ENCODE measurements around the gene BMPR2.
A peak's percentile ranks its signal among the peaks of the same experiment; 100 is the strongest.
"Not testable (repeated sequence)": the region's sequence is repeated elsewhere in the genome, so short reads cannot be mapped to it uniquely, and the experiment has no call there.

The BMPR2 gene

DNA sequence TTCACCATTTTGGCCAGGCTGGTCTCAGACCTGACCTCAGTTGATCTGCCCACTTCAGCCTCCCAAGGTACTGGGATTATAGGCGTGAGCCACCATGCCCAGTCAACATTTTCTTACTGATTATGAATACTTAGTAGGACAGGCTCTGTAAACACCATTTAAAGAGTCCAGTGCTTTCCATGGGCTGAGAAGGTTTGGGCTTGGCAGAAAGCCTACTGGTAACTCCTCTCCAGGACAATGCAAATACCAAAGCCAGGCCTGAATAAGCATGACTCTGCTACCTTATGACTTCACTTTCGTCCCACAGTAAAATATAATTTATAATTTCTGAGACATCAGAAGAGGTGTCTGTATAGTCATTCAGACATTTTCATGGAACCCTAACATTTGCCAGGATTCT, 198.4 kb downstream of the BMPR2 start:
- H4K8ac ChIP-seq (ENCODE audit: low read depth, low read length): no peak overlapping the region
- no peak overlapping the region for H3K18ac ChIP-seq (ENCODE audit: low read length)
- H3K23ac ChIP-seq (ENCODE audit: low read length): no peak overlapping the region
- H3K27me3 ChIP-seq (ENCODE audit: insufficient read depth, low read length, poor library complexity): no peaks in the 10 kb centered on the region
- WGBS (ENCODE audit: extremely low coverage, insufficient coverage, low lambda C conversion rate): no CpG with 5 or more reads among the region's 2 CpGs
- no peak overlapping the region for H2BK15ac ChIP-seq (replicated peaks; ENCODE audit: low read depth)
- H3K79me2 ChIP-seq (ENCODE audit: control insufficient read depth, insufficient read depth, low read length): no peaks in the 10 kb centered on the region
- no peaks in the 10 kb centered on the region for H3K79me1 ChIP-seq (ENCODE audit: low read length)
- H3K4me1 ChIP-seq (ENCODE audit: control insufficient read depth, low read depth, low read length): no peaks in the 10 kb centered on the region
- no peak overlapping the region for H3K9ac ChIP-seq (ENCODE audit: low read length)
- no peak overlapping the region for H2BK5ac ChIP-seq (ENCODE audit: low read length)
- H3K4ac ChIP-seq (ENCODE audit: low read depth, low read length): no peak overlapping the region
- H3K36me3 ChIP-seq (ENCODE audit: control insufficient read depth, insufficient read depth, low read length): no peaks in the 10 kb centered on the region
- DNase-seq: no peak
- H3K4me2 ChIP-seq (ENCODE audit: low read length): no peak overlapping the region
- no peak overlapping the region for H2AK5ac ChIP-seq (ENCODE audit: low read length)
- H3K56ac ChIP-seq (ENCODE audit: low read length): no peak overlapping the region
- no peak overlapping the region for H3K27ac ChIP-seq (ENCODE audit: low read depth, low read length)
- H2BK120ac ChIP-seq (ENCODE audit: low read depth, low read length): no peak overlapping the region
- no peak overlapping the region for H4K5ac ChIP-seq (ENCODE audit: low read length)
- H3K4me3 ChIP-seq (ENCODE audit: low read length): no peak overlapping the region

DNA sequence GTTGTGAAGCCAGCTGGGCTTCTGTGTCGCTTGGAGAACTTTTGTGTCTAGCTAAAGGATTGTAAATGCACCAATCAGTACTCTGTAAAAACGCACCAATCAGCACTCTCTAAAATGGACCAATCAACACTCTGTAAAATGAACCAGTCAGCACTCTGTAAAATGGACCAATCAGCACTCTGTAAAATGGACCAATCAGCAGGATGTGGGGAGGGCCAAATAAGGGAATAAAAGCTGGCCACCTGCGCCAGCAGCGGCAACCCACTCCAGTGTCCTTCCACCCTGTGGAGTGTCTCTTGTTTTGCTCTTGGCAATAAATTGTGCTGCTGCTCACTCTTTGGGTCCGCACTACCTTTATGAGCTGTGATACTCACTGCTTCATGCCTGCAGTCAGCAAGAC, 199.1 kb downstream of the BMPR2 start:
- H3K27me3 ChIP-seq (ENCODE audit: insufficient read depth, low read length, poor library complexity); H3K79me1 ChIP-seq (ENCODE audit: low read length); H4K8ac ChIP-seq (ENCODE audit: low read depth, low read length); H3K56ac ChIP-seq (ENCODE audit: low read length); H3K4ac ChIP-seq (ENCODE audit: low read depth, low read length); H3K9ac ChIP-seq (ENCODE audit: low read length); H2BK120ac ChIP-seq (ENCODE audit: low read depth, low read length); H2BK15ac ChIP-seq (replicated peaks; ENCODE audit: low read depth); H3K79me2 ChIP-seq (ENCODE audit: control insufficient read depth, insufficient read depth, low read length); H3K36me3 ChIP-seq (ENCODE audit: control insufficient read depth, insufficient read depth, low read length); H3K4me3 ChIP-seq (ENCODE audit: low read length); H2AK5ac ChIP-seq (ENCODE audit: low read length); H3K23ac ChIP-seq (ENCODE audit: low read length); H4K5ac ChIP-seq (ENCODE audit: low read length); H2BK5ac ChIP-seq (ENCODE audit: low read length); H3K4me2 ChIP-seq (ENCODE audit: low read length); H3K4me1 ChIP-seq (ENCODE audit: control insufficient read depth, low read depth, low read length); H3K27ac ChIP-seq (ENCODE audit: low read depth, low read length); H3K18ac ChIP-seq (ENCODE audit: low read length): not testable (repeated sequence)
- peak; percentile 6 for DNase-seq
- no CpG with 5 or more reads among the region's 5 CpGs for WGBS (ENCODE audit: extremely low coverage, insufficient coverage, low lambda C conversion rate)

GRCh38 chr2:202577250-202578183, 201.4 kb downstream of the BMPR2 start:
- Histone ChIP-seq H3K27ac (ENCODE audit: low read depth, low read length) (no peak overlapping the region), H3K56ac (ENCODE audit: low read length) (no peak overlapping the region), H2AK5ac (ENCODE audit: low read length) (no peak overlapping the region), H3K4me1 (ENCODE audit: control insufficient read depth, low read depth, low read length) (no peaks in the 10 kb centered on the region), H3K79me1 (ENCODE audit: low read length) (no peaks in the 10 kb centered on the region), H4K8ac (ENCODE audit: low read depth, low read length) (no peak overlapping the region), H4K5ac (ENCODE audit: low read length) (no peak overlapping the region), H3K9ac (ENCODE audit: low read length) (no peak overlapping the region), H2BK5ac (ENCODE audit: low read length) (no peak overlapping the region), H3K4me3 (ENCODE audit: low read length) (no peak overlapping the region), H3K79me2 (ENCODE audit: control insufficient read depth, insufficient read depth, low read length) (no peaks in the 10 kb centered on the region), H3K36me3 (ENCODE audit: control insufficient read depth, insufficient read depth, low read length) (no peaks in the 10 kb centered on the region), H2BK15ac (replicated peaks; ENCODE audit: low read depth) (no peak overlapping the region), H2BK120ac (ENCODE audit: low read depth, low read length) (no peak overlapping the region), H3K27me3 (ENCODE audit: insufficient read depth, low read length, poor library complexity) (no peaks in the 10 kb centered on the region), H3K23ac (ENCODE audit: low read length) (no peak overlapping the region), H3K4me2 (ENCODE audit: low read length) (no peak overlapping the region), H3K18ac (ENCODE audit: low read length) (no peak overlapping the region), H3K4ac (ENCODE audit: low read depth, low read length) (no peak overlapping the region)
- DNase-seq: no peak
- WGBS (ENCODE audit: extremely low coverage, insufficient coverage, low lambda C conversion rate): no CpG with 5 or more reads among the region's 10 CpGs

GRCh38 chr2:202582846-202583245, 206.7 kb downstream of the BMPR2 start:
- not testable (repeated sequence) for H2BK5ac ChIP-seq (ENCODE audit: low read length); H2BK15ac ChIP-seq (replicated peaks; ENCODE audit: low read depth); H3K4me3 ChIP-seq (ENCODE audit: low read length); H2AK5ac ChIP-seq (ENCODE audit: low read length); H4K8ac ChIP-seq (ENCODE audit: low read depth, low read length); H2BK120ac ChIP-seq (ENCODE audit: low read depth, low read length); DNase-seq; H3K9ac ChIP-seq (ENCODE audit: low read length); H3K23ac ChIP-seq (ENCODE audit: low read length); H4K5ac ChIP-seq (ENCODE audit: low read length); H3K18ac ChIP-seq (ENCODE audit: low read length); H3K79me1 ChIP-seq (ENCODE audit: low read length); H3K27me3 ChIP-seq (ENCODE audit: insufficient read depth, low read length, poor library complexity); H3K27ac ChIP-seq (ENCODE audit: low read depth, low read length); H3K4me1 ChIP-seq (ENCODE audit: control insufficient read depth, low read depth, low read length); H3K4me2 ChIP-seq (ENCODE audit: low read length); H3K36me3 ChIP-seq (ENCODE audit: control insufficient read depth, insufficient read depth, low read length); H3K56ac ChIP-seq (ENCODE audit: low read length); H3K4ac ChIP-seq (ENCODE audit: low read depth, low read length); H3K79me2 ChIP-seq (ENCODE audit: control insufficient read depth, insufficient read depth, low read length)
- WGBS (ENCODE audit: extremely low coverage, insufficient coverage, low lambda C conversion rate): no CpG with 5 or more reads among the region's 7 CpGs

- no CpG with 5 or more reads among the region's 2 CpGs for WGBS (ENCODE audit: extremely low coverage, insufficient coverage, low lambda C conversion rate)
- Histone ChIP-seq H2BK5ac (ENCODE audit: low read length) (no peak overlapping the region), H3K27ac (ENCODE audit: low read depth, low read length) (no peak overlapping the region), H4K8ac (ENCODE audit: low read depth, low read length) (no peak overlapping the region), H3K4me1 (ENCODE audit: control insufficient read depth, low read depth, low read length) (no peaks in the 10 kb centered on the region), H3K79me2 (ENCODE audit: control insufficient read depth, insufficient read depth, low read length) (no peaks in the 10 kb centered on the region), H3K4me3 (ENCODE audit: low read length) (no peak overlapping the region), H3K9ac (ENCODE audit: low read length) (no peak overlapping the region), H2BK120ac (ENCODE audit: low read depth, low read length) (no peak overlapping the region), H3K18ac (ENCODE audit: low read length) (no peak overlapping the region), H3K4ac (ENCODE audit: low read depth, low read length) (no peak overlapping the region), H3K36me3 (ENCODE audit: control insufficient read depth, insufficient read depth, low read length) (no peaks in the 10 kb centered on the region), H3K23ac (ENCODE audit: low read length) (no peak overlapping the region), H4K5ac (ENCODE audit: low read length) (no peak overlapping the region), H3K27me3 (ENCODE audit: insufficient read depth, low read length, poor library complexity) (no peaks in the 10 kb centered on the region), H3K79me1 (ENCODE audit: low read length) (no peaks in the 10 kb centered on the region), H3K56ac (ENCODE audit: low read length) (no peak overlapping the region), H2AK5ac (ENCODE audit: low read length) (no peak overlapping the region), H2BK15ac (replicated peaks; ENCODE audit: low read depth) (no peak overlapping the region), H3K4me2 (ENCODE audit: low read length) (no peak overlapping the region)
- DNase-seq: no peak
Observed at GRCh38 chr2:202583709-202584219, 207.6 kb downstream of the BMPR2 start.

All from mesendoderm (in vitro differentiated cells).